GM23248 (cell line): ENCODE measurements around the gene PRKAA1. TPM values are rescaled to one million over a fixed set of nuclear protein-coding genes. Genes with fewer than 3 reads are reported as not detected.

Experiments
- DNase-seq: peaks from one replicate; pipeline ENCODE4 v3.0.0-alpha.2; 2015
- H2AFZ ChIP-seq: fragments of 200-600 bp; sonication (generic); 2 replicates; pipeline ENCODE4 v1.6.1; 2016; ENCODE audit warnings: antibody characterized with exemption
- H3F3A ChIP-seq: fragments of 200-600 bp; sonication (generic); 2 replicates; pipeline ENCODE4 v1.6.1; 2016; ENCODE audit warnings: mild to moderate bottlenecking, antibody characterized with exemption, mixed run types; ENCODE audit not compliant: insufficient read depth
- H3K27ac ChIP-seq: fragments of 200-600 bp; sonication (generic); 2 replicates; pipeline ENCODE4 v1.5.1; 2016; ENCODE audit warnings: mild to moderate bottlenecking
- H3K27me3 ChIP-seq: fragments of 200-600 bp; sonication (generic); replicated peaks from 2 replicates; pipeline ENCODE4 v1.6.1; 2016; ENCODE audit warnings: mild to moderate bottlenecking; ENCODE audit not compliant: insufficient read depth
- H3K36me3 ChIP-seq: fragments of 200-600 bp; sonication (generic); 2 replicates; pipeline ENCODE4 v1.6.1; 2016; ENCODE audit warnings: low read depth, mild to moderate bottlenecking
- H3K4me1 ChIP-seq: fragments of 200-600 bp; sonication (generic); 2 replicates; pipeline ENCODE4 v1.6.1; 2016; ENCODE audit warnings: mild to moderate bottlenecking; ENCODE audit not compliant: insufficient read depth
- H3K4me2 ChIP-seq: fragments of 200-600 bp; sonication (generic); one replicate; pipeline ENCODE4 v1.6.1; 2016; ENCODE audit warnings: mild to moderate bottlenecking; ENCODE audit not compliant: unreplicated experiment
- H3K4me3 ChIP-seq: fragments of 200-600 bp; sonication (generic); 2 replicates; pipeline ENCODE4 v1.5.1; 2016; ENCODE audit warnings: mild to moderate bottlenecking
- H3K79me2 ChIP-seq: fragments of 200-600 bp; sonication (generic); 2 replicates; pipeline ENCODE4 v1.6.1; 2016; ENCODE audit warnings: mild to moderate bottlenecking; ENCODE audit not compliant: insufficient read depth
- H3K9ac ChIP-seq: fragments of 200-600 bp; sonication (generic); 2 replicates; pipeline ENCODE4 v1.6.1; 2016; ENCODE audit warnings: mild to moderate bottlenecking
- H3K9me2 ChIP-seq: fragments of 200-600 bp; sonication (generic); 2 replicates; pipeline ENCODE4 v1.6.1; 2016; ENCODE audit warnings: mixed run types, mild to moderate bottlenecking, moderate library complexity; ENCODE audit not compliant: insufficient read depth
- H3K9me3 ChIP-seq: fragments of 200-600 bp; sonication (generic); one replicate; pipeline ENCODE4 v1.6.1; 2017; ENCODE audit warnings: low read depth
- H4K20me1 ChIP-seq: fragments of 200-600 bp; sonication (generic); 2 replicates; pipeline ENCODE4 v1.6.0; 2016; ENCODE audit not compliant: insufficient read depth
- EZH2 ChIP-seq: fragments of 200-600 bp; sonication (generic); IDR thresholded peaks from 2 replicates; pipeline ENCODE4 v1.6.1; 2018; ENCODE audit warnings: antibody characterized with exemption, mild to moderate bottlenecking; ENCODE audit not compliant: insufficient read depth, poor library complexity, severe bottlenecking
- EZH2phosphoT487 ChIP-seq: fragments of 200-600 bp; sonication (generic); IDR thresholded peaks from 2 replicates; pipeline ENCODE4 v1.6.1; 2018; ENCODE audit warnings: antibody characterized with exemption, moderate library complexity, mild to moderate bottlenecking, low read depth; ENCODE audit not compliant: insufficient read depth
- WGBS, 2 experiments: methylation state at CpG; one replicate each; pipeline ENCODE4 v1.1.6; 2015 to 2017; ENCODE audit warnings: low lambda C conversion rate in 2 of 2, low coverage in 1 of 2; ENCODE audit errors: missing lambda C conversion rate in 2 of 2; 5-methylcytosine and 5-hydroxymethylcytosine counted together
- in situ Hi-C: fragments of 300-500 bp; cut with MboI; formaldehyde crosslinking; loops from 2 replicates; pipeline ENCODE4 v1.15.0; 2020
- polyA plus RNA-seq: library from polyadenylated mRNA; unstranded; fragments of >200 nt; fragmentation: Nextera tagmentation; extraction: Ambion mirVana; gene quantifications from 2 replicates; pipeline ENCODE4 v1.2.1, GENCODE V29; 2016
- total RNA-seq: library from RNA; depleted of rRNA; stranded (reverse); fragments of >200 nt; shearing (Covaris generic); gene quantifications from 2 replicates; pipeline ENCODE4 v1.2.3, GENCODE V29; 2014

Gene PRKAA1
- total and polyA plus RNA-seq, 2 experiments from 2014 or later, result 35.5 to 77.4 TPM

GRCh38 chr5:40775085-40775845 is 22.9 kb downstream of the PRKAA1 start:
- H3F3A ChIP-seq, result peaks cover 4% of the 10 kb centered on the region; the same call in 1 of the 2 replicates
- H3K9me2 ChIP-seq, result no peaks in the 10 kb centered on the region
- H3K4me3 ChIP-seq, result no peak overlapping the region
- H2AFZ ChIP-seq, result no peak overlapping the region
- TF ChIP-seq EZH2 (no peak), EZH2phosphoT487 (no peak)
- in situ Hi-C loops, result no loop called here
- peaks cover 82% of the 10 kb centered on the region for H3K79me2 ChIP-seq
- H3K4me1 ChIP-seq, result peaks cover 7% of the 10 kb centered on the region; the same call in 1 of the 2 replicates
- H3K27ac ChIP-seq, result no peak overlapping the region
- 87 to 92% methylated on average over 4 of the region's 4 CpGs for WGBS, 2 experiments
- peaks cover 8% of the 10 kb centered on the region; the same call in 1 of the 2 replicates for H4K20me1 ChIP-seq
- DNase-seq, result no peak
- H3K9ac ChIP-seq, result no peak overlapping the region
- H3K9me3 ChIP-seq, result no peaks in the 10 kb centered on the region
- H3K4me2 ChIP-seq, result no peak overlapping the region
- peaks cover 49% of the 10 kb centered on the region for H3K36me3 ChIP-seq
- H3K27me3 ChIP-seq, result no peaks in the 10 kb centered on the region

DNA sequence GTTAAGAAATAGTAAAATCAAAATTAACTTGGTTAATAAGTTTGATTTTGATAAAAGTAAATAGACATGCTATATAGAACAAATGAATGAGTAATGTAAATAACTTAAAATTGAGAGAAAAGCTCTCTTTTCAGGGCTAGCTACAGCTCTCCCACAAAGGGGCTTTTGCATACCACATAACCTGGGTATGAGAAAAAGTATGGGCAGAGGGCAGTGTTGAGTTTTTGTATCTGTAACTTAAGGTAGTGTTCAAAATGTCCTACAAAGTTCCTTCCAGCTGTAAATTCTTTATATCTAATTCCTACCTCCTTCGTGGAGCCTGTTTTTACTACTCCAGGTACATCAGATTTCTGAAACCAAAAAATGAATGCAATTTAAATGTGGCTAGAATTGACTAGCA is 23.6 kb downstream of the PRKAA1 start:
- in situ Hi-C loops, result no loop called here
- Histone ChIP-seq H3K79me2 (peaks cover 82% of the 10 kb centered on the region), H3K27me3 (no peaks in the 10 kb centered on the region), H3K9ac (no peak overlapping the region), H3K4me3 (no peak overlapping the region), H3K4me2 (no peak overlapping the region), H2AFZ (no peak overlapping the region), H3K27ac (no peak overlapping the region), H4K20me1 (peaks cover 7% of the 10 kb centered on the region; the same call in 1 of the 2 replicates), H3K9me2 (no peaks in the 10 kb centered on the region), H3F3A (peaks cover 4% of the 10 kb centered on the region; the same call in 1 of the 2 replicates), H3K4me1 (0 out of 2 replicates have a peak, but pooled peaks cover under 1% of the 10 kb centered on the region), H3K36me3 (peaks cover 49% of the 10 kb centered on the region), H3K9me3 (no peaks in the 10 kb centered on the region)
- DNase-seq, result no peak
- 100% methylated on average over 1 of the region's 1 CpG for WGBS, 2 experiments
- TF ChIP-seq EZH2 (no peak), EZH2phosphoT487 (no peak)

DNA sequence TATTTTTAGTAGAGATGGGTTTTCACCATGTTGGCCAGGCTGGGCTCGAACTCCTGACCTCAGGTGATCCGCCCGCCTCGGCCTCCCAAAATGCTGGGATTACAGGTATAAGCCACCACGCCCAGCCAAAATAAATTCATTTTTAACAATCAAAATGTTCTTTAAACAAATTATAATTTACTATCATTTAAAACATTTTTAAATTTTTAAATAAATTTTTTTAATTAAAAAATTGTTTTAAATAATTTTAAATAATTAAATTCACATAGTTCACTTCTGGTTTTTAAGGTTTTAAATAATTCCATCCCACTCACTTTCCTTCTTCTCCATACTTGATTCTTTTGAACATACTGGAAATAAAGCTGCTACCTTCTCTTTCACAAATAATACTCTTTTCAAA is 27.4 kb downstream of the PRKAA1 start:
- DNase-seq, result no peak
- WGBS, 2 experiments, result 94 to 98% methylated on average over 5 of the region's 5 CpGs
- H3K9me2 ChIP-seq, result no peaks in the 10 kb centered on the region
- TF ChIP-seq EZH2phosphoT487 (no peak), EZH2 (no peak)
- peaks cover 68% of the 10 kb centered on the region for H3K36me3 ChIP-seq
- no peak overlapping the region for H3K4me2 ChIP-seq
- H3K4me3 ChIP-seq, result no peak overlapping the region
- in situ Hi-C loops, result no loop called here
- no peaks in the 10 kb centered on the region for H3K4me1 ChIP-seq
- no peak overlapping the region for H3K9ac ChIP-seq
- no peaks in the 10 kb centered on the region for H4K20me1 ChIP-seq
- H3K79me2 ChIP-seq, result peaks cover 54% of the 10 kb centered on the region
- no peak overlapping the region for H2AFZ ChIP-seq
- H3K9me3 ChIP-seq, result no peaks in the 10 kb centered on the region
- H3K27ac ChIP-seq, result no peak overlapping the region
- no peaks in the 10 kb centered on the region for H3K27me3 ChIP-seq
- H3F3A ChIP-seq, result peaks cover 6% of the 10 kb centered on the region; the same call in 1 of the 2 replicates

- no peak overlapping the region for H3K9ac ChIP-seq
- 0 out of 2 replicates have a peak overlapping the region, but pooled peaks have one; percentile 20 for H3K27ac ChIP-seq
- TF ChIP-seq EZH2phosphoT487, result no peak
- H4K20me1 ChIP-seq, result no peaks in the 10 kb centered on the region; the same call in 1 of the 2 replicates
- H3K4me3 ChIP-seq, result no peak overlapping the region
- H3K27me3 ChIP-seq, result no peaks in the 10 kb centered on the region
- peaks cover 69% of the 10 kb centered on the region for H3K36me3 ChIP-seq
- H3K4me2 ChIP-seq, result no peak overlapping the region
- no peaks in the 10 kb centered on the region for H3K9me3 ChIP-seq
- H3K4me1 ChIP-seq, result peaks cover 7% of the 10 kb centered on the region; the same call in 1 of the 2 replicates
- 16 to 38% methylated on average over 2 of the region's 2 CpGs for WGBS, 2 experiments
- in situ Hi-C loops, result no loop called here
- no peaks in the 10 kb centered on the region for H3K9me2 ChIP-seq
- DNase-seq, result peak; percentile 51
- no peaks in the 10 kb centered on the region; the same call in 1 of the 2 replicates for H3K79me2 ChIP-seq
- no peak overlapping the region for H2AFZ ChIP-seq
- peaks cover 15% of the 10 kb centered on the region for H3F3A ChIP-seq
Measured at GRCh38 chr5:40762705-40763104, 35.5 kb downstream of the PRKAA1 start.
